CD4-positive, alpha-beta T cell (primary cell): Measurements from ENCODE around the gene PLCL1. TPM values are rescaled to one million over a fixed set of nuclear protein-coding genes. Genes with fewer than 3 reads are reported as not detected.

Experiments
- ATAC-seq: fragments of 200-7000 bp; cut with Tn5 transposase; one replicate; pipeline ENCODE4 v1.10.0; 2022; ENCODE audit warnings: mild to moderate bottlenecking; ENCODE audit not compliant: poor library complexity
- CTCF ChIA-PET: fragments of 350-600 bp; sonication (Branson Sonifier 250); formaldehyde crosslinking; loops from one replicate; lab custom pipeline; 2021; ENCODE audit warnings: antibody characterized with exemption, inconsistent platforms; lab: Charles Lee
- POLR2A ChIA-PET: fragments of 350-600 bp; sonication (Branson Sonifier 250); formaldehyde crosslinking; loops from one replicate; lab custom pipeline; 2021; ENCODE audit warnings: antibody characterized with exemption, inconsistent platforms; lab: Charles Lee
- DNase-seq, 14 experiments: peaks; one replicate each; pipeline ENCODE4 v3.0.0-alpha.2; 2013 to 2020; ENCODE audit warnings: mixed read lengths in 2 of 14
- H3K27ac ChIP-seq, 2 donors: one replicate each; pipeline versions ENCODE4 v1.5.1 to v1.7.0; 2013; ENCODE audit warnings: low read length in 2 of 2, low read depth in 1 of 2, mild to moderate bottlenecking in 1 of 2
- H3K27me3 ChIP-seq, 2 experiments: 1 replicate in 1 of 2; 2 replicates in 1 of 2; pipeline versions ENCODE4 v1.6.1 to v1.7.0; 2013; ENCODE audit warnings: low read length in 2 of 2, control low read depth in 1 of 2, mild to moderate bottlenecking in 1 of 2, moderate library complexity in 1 of 2; ENCODE audit not compliant: insufficient read depth in 2 of 2, control insufficient read depth in 1 of 2
- H3K36me3 ChIP-seq: one replicate; pipeline ENCODE4 v1.6.1; 2013; ENCODE audit warnings: low read length, control low read depth; ENCODE audit not compliant: insufficient read depth
- H3K4me1 ChIP-seq: one replicate; pipeline ENCODE4 v1.6.1; 2013; ENCODE audit warnings: low read length, control low read depth; ENCODE audit not compliant: insufficient read depth
- H3K4me3 ChIP-seq: one replicate; pipeline ENCODE4 v1.5.1; 2013; ENCODE audit warnings: mild to moderate bottlenecking, low read length, moderate library complexity
- H3K9me3 ChIP-seq, 2 experiments: 1 replicate in 1 of 2; 2 replicates in 1 of 2; pipeline versions ENCODE4 v1.6.1 to v1.7.0; 2013; ENCODE audit warnings: low read length in 2 of 2, mild to moderate bottlenecking in 2 of 2, control low read depth in 1 of 2, moderate library complexity in 1 of 2; ENCODE audit not compliant: control insufficient read depth in 1 of 2, insufficient read depth in 1 of 2
- H3K27ac Mint-ChIP-seq: one replicate; pipeline ENCODE4 v1.8.0; 2020; ENCODE audit warnings: mixed read lengths
- H3K27me3 Mint-ChIP-seq: one replicate; pipeline ENCODE4 v1.8.0; 2021; ENCODE audit warnings: mixed read lengths
- H3K36me3 Mint-ChIP-seq: one replicate; pipeline ENCODE4 v1.8.0; 2021; ENCODE audit warnings: low read depth, mixed read lengths
- H3K4me1 Mint-ChIP-seq: one replicate; pipeline ENCODE4 v1.8.0; 2021; ENCODE audit warnings: low read depth, mixed read lengths
- H3K4me3 Mint-ChIP-seq: one replicate; pipeline ENCODE4 v1.8.0; 2020; ENCODE audit warnings: mild to moderate bottlenecking, mixed read lengths
- H3K9me3 Mint-ChIP-seq: one replicate; pipeline ENCODE4 v1.8.0; 2020; ENCODE audit warnings: mixed read lengths
- CTCF ChIP-seq: fragments of 200-600 bp; IDR thresholded peaks from one replicate; pipeline ENCODE4 v1.8.0; 2022; ENCODE audit warnings: antibody characterized with exemption, mild to moderate bottlenecking
- intact Hi-C, 2 experiments: fragments of 100-400 bp; cut with DNase I in 1 of 2; cut with micrococcal nuclease in 1 of 2; formaldehyde crosslinking; loops; one replicate each; pipeline versions ENCODE4 v1.15.1 to v1.9.0; 2023 to 2025; cut with DNase I, micrococcal nuclease
- total RNA-seq, 174 experiments: library from RNA in 2 of 174; stranded (reverse) in 2 of 174; gene quantifications; one replicate each; pipeline ENCODE4 v1.2.3 and lab custom pipeline; 2021 to 2026

The PLCL1 gene
- total RNA-seq, 2 experiments from 2014 or later, result 27.0 to 28.3 TPM

- Mint-ChIP-seq H3K4me1 (peaks cover 53% of the 10 kb centered on the region), H3K36me3 (no peaks in the 10 kb centered on the region), H3K27me3 (no peaks in the 10 kb centered on the region), H3K9me3 (no peaks in the 10 kb centered on the region), H3K27ac (no peak overlapping the region), H3K4me3 (no peak overlapping the region)
- intact Hi-C loops, result no loop called here
- ChIA-PET CTCF (no interaction called here), POLR2A (interaction anchor here (0.8 to 1.1 kb wide), 4 partner anchors 11 to 248 kb away, joined by 3 to 4 read pairs (median 4); partner anchors contain the start of gene PLCL1)
- Histone ChIP-seq H3K36me3 (no peaks in the 10 kb centered on the region), H3K27me3 (no peaks in the 10 kb centered on the region), H3K4me3 (no peak overlapping the region), H3K4me1 (no peaks in the 10 kb centered on the region), H3K9me3 (no peaks in the 10 kb centered on the region), H3K27ac (no peak overlapping the region)
- DNase-seq, result no peak
- ATAC-seq, result no peak
- TF ChIP-seq CTCF, result no peak
These were observed 248.3 kb downstream of the PLCL1 start for GRCh38 chr2:198052741-198053140.

GRCh38 chr2:198053148-198053547 is 248.8 kb downstream of the PLCL1 start:
- Histone ChIP-seq H3K36me3 (no peaks in the 10 kb centered on the region), H3K9me3 (no peaks in the 10 kb centered on the region), H3K27ac (no peak overlapping the region), H3K4me1 (no peaks in the 10 kb centered on the region), H3K27me3 (no peaks in the 10 kb centered on the region), H3K4me3 (no peak overlapping the region)
- DNase-seq, result no peak
- ATAC-seq, result no peak
- H3K27ac Mint-ChIP-seq, result no peak overlapping the region
- intact Hi-C loops, result no loop called here
- ChIA-PET CTCF (interaction anchor here (0.8 kb wide), 1 partner anchor 246 kb away, joined by 3 read pairs; no protein-coding TSS in a partner anchor), POLR2A (interaction anchor here (0.8 to 1.1 kb wide), 4 partner anchors 11 to 249 kb away, joined by 3 to 4 read pairs (median 4); partner anchors contain the start of gene PLCL1)
- no peak for TF ChIP-seq CTCF
- H3K4me1 Mint-ChIP-seq, result peaks cover 52% of the 10 kb centered on the region
- no peaks in the 10 kb centered on the region for H3K27me3 Mint-ChIP-seq
- H3K4me3 Mint-ChIP-seq, result no peak overlapping the region
- no peaks in the 10 kb centered on the region for H3K9me3 Mint-ChIP-seq
- no peaks in the 10 kb centered on the region for H3K36me3 Mint-ChIP-seq

GRCh38 chr2:198053776-198054175 is 249.4 kb downstream of the PLCL1 start:
- TF ChIP-seq CTCF, result no peak

More at GRCh38 chr2:198053776-198054175, 249.4 kb downstream of the PLCL1 start:
- no peak overlapping the region for H3K4me3 Mint-ChIP-seq
- Histone ChIP-seq H3K4me1 (no peaks in the 10 kb centered on the region), H3K9me3 (no peaks in the 10 kb centered on the region), H3K27ac (no peak overlapping the region), H3K27me3 (no peaks in the 10 kb centered on the region), H3K4me3 (no peak overlapping the region), H3K36me3 (no peaks in the 10 kb centered on the region)
- intact Hi-C loops, result loop anchor here (1.0 kb wide), 3 partner anchors 215 to 250 kb away; partner anchors contain the start of gene PLCL1 (in 1 of the 2)
- no peak overlapping the region for H3K27ac Mint-ChIP-seq
- H3K9me3 Mint-ChIP-seq, result no peaks in the 10 kb centered on the region
- H3K27me3 Mint-ChIP-seq, result no peaks in the 10 kb centered on the region
- CTCF ChIA-PET, result interaction anchor here (0.8 kb wide), 1 partner anchor 247 kb away, joined by 3 read pairs; no protein-coding TSS in a partner anchor
- H3K36me3 Mint-ChIP-seq, result no peaks in the 10 kb centered on the region
- ATAC-seq (no peak), DNase-seq (no peak)
- peaks cover 48% of the 10 kb centered on the region for H3K4me1 Mint-ChIP-seq
- POLR2A ChIA-PET, result interaction anchor here (1.1 kb wide), 2 partner anchors 12 to 249 kb away, joined by 3 to 4 read pairs; partner anchors contain the start of gene PLCL1
